GM12878 (cell line): ENCODE results near the gene ACYP2. TPM values are rescaled to one million over a fixed set of nuclear protein-coding genes. Genes with fewer than 3 reads are reported as not detected.

Experiments
- BCL3 ChIP-seq: IDR thresholded peaks from 2 replicates; pipeline ENCODE4 v1.6.1; 2011; ENCODE audit warnings: borderline replicate concordance, low read depth, mild to moderate bottlenecking, moderate library complexity, low read length; ENCODE audit not compliant: insufficient read depth, poor library complexity, severe bottlenecking
- EED ChIP-seq: sonication (generic); IDR thresholded peaks from 2 replicates; pipeline ENCODE4 v1.6.1; 2016; ENCODE audit warnings: antibody characterized with exemption, low read depth
- EGR1 ChIP-seq, 2 experiments: IDR thresholded peaks; 1 replicate in 1 of 2; 2 replicates in 1 of 2; pipeline ENCODE4 v1.6.1; 2011 to 2012; ENCODE audit warnings: low read depth in 2 of 2, low read length in 2 of 2, borderline replicate concordance in 1 of 2, mild to moderate bottlenecking in 1 of 2, moderate library complexity in 1 of 2
- ETV6 ChIP-seq, 2 experiments: fragments of 450-650 bp in 1 of 2; IDR thresholded peaks in 1 of 2; conservative IDR thresholded peaks in 1 of 2; 2 replicates each; pipeline ENCODE4 v1.6.1; 2014; ENCODE audit warnings: antibody characterized with exemption in 1 of 2, borderline replicate concordance in 1 of 2, low read depth in 1 of 2, mild to moderate bottlenecking in 1 of 2, moderate library complexity in 1 of 2
- HDGF ChIP-seq: fragments of 450-650 bp; IDR thresholded peaks from 2 replicates; pipeline ENCODE4 v1.6.1; 2016; ENCODE audit warnings: antibody characterized with exemption
- KLF5 ChIP-seq: fragments of 450-650 bp; IDR thresholded peaks from 2 replicates; pipeline ENCODE4 v1.6.1; 2014; ENCODE audit warnings: mild to moderate bottlenecking; ENCODE audit not compliant: partially characterized antibody
- NFXL1 ChIP-seq: fragments of 450-650 bp; IDR thresholded peaks from 2 replicates; pipeline ENCODE4 v1.6.1; 2017; ENCODE audit warnings: antibody characterized with exemption, mild to moderate bottlenecking, borderline replicate concordance
- PBX3 ChIP-seq: IDR thresholded peaks from 2 replicates; pipeline ENCODE4 v1.6.1; 2011; ENCODE audit warnings: mild to moderate bottlenecking, low read depth, low read length, moderate library complexity; ENCODE audit not compliant: insufficient replicate concordance
- POLR2A ChIP-seq: IDR thresholded peaks from 2 replicates; pipeline ENCODE4 v1.6.1; 2011; ENCODE audit warnings: low read depth, mild to moderate bottlenecking, low read length
- RAD21 ChIP-seq: IDR thresholded peaks from 2 replicates; pipeline ENCODE4 v1.6.1; 2011; ENCODE audit warnings: mild to moderate bottlenecking, low read depth, low read length, moderate library complexity; ENCODE audit not compliant: insufficient read depth
- RELA ChIP-seq: fragments of 450-650 bp; IDR thresholded peaks from 2 replicates; pipeline ENCODE4 v1.8.0; 2014; ENCODE audit warnings: borderline replicate concordance; ENCODE audit not compliant: partially characterized antibody
- SIN3A ChIP-seq: IDR thresholded peaks from 2 replicates; pipeline ENCODE4 v1.6.1; 2012; ENCODE audit warnings: low read depth, low read length, improper control_type of control experiment
- SUZ12 ChIP-seq: fragments of 200-600 bp; sonication (generic); IDR thresholded peaks from one replicate; pipeline ENCODE4 v1.6.1; 2018; ENCODE audit warnings: antibody characterized with exemption, mild to moderate bottlenecking; ENCODE audit not compliant: unreplicated experiment
- ZNF207 ChIP-seq: fragments of 450-650 bp; IDR thresholded peaks from 2 replicates; pipeline ENCODE4 v1.6.1; 2014; ENCODE audit warnings: antibody characterized with exemption, mild to moderate bottlenecking, borderline replicate concordance
- ZZZ3 ChIP-seq: IDR thresholded peaks from 2 replicates; pipeline ENCODE4 v1.6.1; 2011; ENCODE audit warnings: low read depth; ENCODE audit not compliant: control insufficient read depth, insufficient read length
- polyA plus RNA-seq, 11 experiments: library from polyadenylated mRNA; depleted of rRNA in 4 of 11; unstranded in 6 of 11; stranded (reverse) in 5 of 11; fragments of >200 nt; fragmentation: Nextera tagmentation in 4 of 11; fragmentation: Illumina TruSeq in 1 of 11; extraction: Ambion mirVana in 4 of 11; extraction: Trizol in 1 of 11; gene quantifications; 1 replicate in 1 of 11; 2 replicates in 10 of 11; pipeline versions ENCODE4 v1.2.1 to v1.2.3, GENCODE V29; 2011 to 2016; ENCODE audit warnings: inconsistent platforms in 2 of 11, missing spikeins in 2 of 11, low read depth in 1 of 11
- total RNA-seq, 4 experiments: library from RNA; depleted of rRNA in 3 of 4; stranded (reverse); fragments of >200 nt in 3 of 4; fragmentation: Illumina TruSeq in 1 of 4; extraction: Trizol in 1 of 4; gene quantifications; 2 replicates each; pipeline versions ENCODE4 v1.2.1 to v1.2.3, GENCODE V29; 2013 to 2021
- TF ChIP-seq, protein P1 (sequence below): fragments of 450-650 bp; formaldehyde crosslinking; IDR thresholded peaks from 2 replicates; pipeline ENCODE4 v1.5.0; 2022; ENCODE audit warnings: mild to moderate bottlenecking, missing genetic modification characterization
- TF ChIP-seq, protein P2 (sequence below), 3 experiments: IDR thresholded peaks in 2 of 3; conservative IDR thresholded peaks in 1 of 3; 2 replicates each; pipeline ENCODE4 v1.5.1; 2011; ENCODE audit warnings: low read depth in 3 of 3, low read length in 3 of 3, mild to moderate bottlenecking in 3 of 3, control low read depth in 2 of 3, moderate library complexity in 2 of 3, inconsistent platforms in 1 of 3, mixed read lengths in 1 of 3; ENCODE audit not compliant: control insufficient read depth in 2 of 3, insufficient read depth in 1 of 3; ENCODE audit errors: extremely low read depth in 1 of 3

The ACYP2 gene
- total and polyA plus RNA-seq, 10 of the 15 experiments (the other 5 are each of a cell fraction or from before 2014, with no cell fraction given): 4.2 to 16.3 (median 9.0) TPM

GRCh38 chr2:54115284-54116137 is at the start of gene ACYP2 (continued):
- TF ChIP-seq RAD21 (no peak), EED (peak; percentile 80), EGR1 (IDR thresholded peaks at IDR 0.05; ENCODE audit: borderline replicate concordance in 1 of 2, low read depth in 2 of 2, low read length in 2 of 2) (no peak), BCL3 (peak; percentile 11), RELA (peak; percentile 39), PBX3 (peak; percentile 38), SUZ12 (no peak), HDGF (peak; percentile 94), KLF5 (peak; percentile 32), ETV6 (conservative IDR thresholded peaks at IDR 0.05 in 1 of 2, IDR thresholded peaks at IDR 0.05 in 1 of 2; ENCODE audit: borderline replicate concordance in 1 of 2, low read depth in 1 of 2) (peak in 1 of 2 experiments; percentile 42; a peak in 1 of 4 replicates), POLR2A (peak; percentile 98), SIN3A (no peak), ZZZ3 (no peak), ZNF207 (peak; percentile 77; the same call in 1 of the 2 replicates), NFXL1 (no peak)
- TF ChIP-seq, protein P1, sequence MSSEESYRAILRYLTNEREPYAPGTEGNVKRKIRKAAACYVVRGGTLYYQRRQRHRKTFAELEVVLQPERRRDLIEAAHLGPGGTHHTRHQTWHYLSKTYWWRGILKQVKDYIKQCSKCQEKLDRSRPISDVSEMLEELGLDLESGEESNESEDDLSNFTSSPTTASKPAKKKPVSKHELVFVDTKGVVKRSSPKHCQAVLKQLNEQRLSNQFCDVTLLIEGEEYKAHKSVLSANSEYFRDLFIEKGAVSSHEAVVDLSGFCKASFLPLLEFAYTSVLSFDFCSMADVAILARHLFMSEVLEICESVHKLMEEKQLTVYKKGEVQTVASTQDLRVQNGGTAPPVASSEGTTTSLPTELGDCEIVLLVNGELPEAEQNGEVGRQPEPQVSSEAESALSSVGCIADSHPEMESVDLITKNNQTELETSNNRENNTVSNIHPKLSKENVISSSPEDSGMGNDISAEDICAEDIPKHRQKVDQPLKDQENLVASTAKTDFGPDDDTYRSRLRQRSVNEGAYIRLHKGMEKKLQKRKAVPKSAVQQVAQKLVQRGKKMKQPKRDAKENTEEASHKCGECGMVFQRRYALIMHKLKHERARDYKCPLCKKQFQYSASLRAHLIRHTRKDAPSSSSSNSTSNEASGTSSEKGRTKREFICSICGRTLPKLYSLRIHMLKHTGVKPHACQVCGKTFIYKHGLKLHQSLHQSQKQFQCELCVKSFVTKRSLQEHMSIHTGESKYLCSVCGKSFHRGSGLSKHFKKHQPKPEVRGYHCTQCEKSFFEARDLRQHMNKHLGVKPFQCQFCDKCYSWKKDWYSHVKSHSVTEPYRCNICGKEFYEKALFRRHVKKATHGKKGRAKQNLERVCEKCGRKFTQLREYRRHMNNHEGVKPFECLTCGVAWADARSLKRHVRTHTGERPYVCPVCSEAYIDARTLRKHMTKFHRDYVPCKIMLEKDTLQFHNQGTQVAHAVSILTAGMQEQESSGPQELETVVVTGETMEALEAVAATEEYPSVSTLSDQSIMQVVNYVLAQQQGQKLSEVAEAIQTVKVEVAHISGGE: no peak
- TF ChIP-seq, protein P2, sequence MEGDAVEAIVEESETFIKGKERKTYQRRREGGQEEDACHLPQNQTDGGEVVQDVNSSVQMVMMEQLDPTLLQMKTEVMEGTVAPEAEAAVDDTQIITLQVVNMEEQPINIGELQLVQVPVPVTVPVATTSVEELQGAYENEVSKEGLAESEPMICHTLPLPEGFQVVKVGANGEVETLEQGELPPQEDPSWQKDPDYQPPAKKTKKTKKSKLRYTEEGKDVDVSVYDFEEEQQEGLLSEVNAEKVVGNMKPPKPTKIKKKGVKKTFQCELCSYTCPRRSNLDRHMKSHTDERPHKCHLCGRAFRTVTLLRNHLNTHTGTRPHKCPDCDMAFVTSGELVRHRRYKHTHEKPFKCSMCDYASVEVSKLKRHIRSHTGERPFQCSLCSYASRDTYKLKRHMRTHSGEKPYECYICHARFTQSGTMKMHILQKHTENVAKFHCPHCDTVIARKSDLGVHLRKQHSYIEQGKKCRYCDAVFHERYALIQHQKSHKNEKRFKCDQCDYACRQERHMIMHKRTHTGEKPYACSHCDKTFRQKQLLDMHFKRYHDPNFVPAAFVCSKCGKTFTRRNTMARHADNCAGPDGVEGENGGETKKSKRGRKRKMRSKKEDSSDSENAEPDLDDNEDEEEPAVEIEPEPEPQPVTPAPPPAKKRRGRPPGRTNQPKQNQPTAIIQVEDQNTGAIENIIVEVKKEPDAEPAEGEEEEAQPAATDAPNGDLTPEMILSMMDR (IDR thresholded peaks at IDR 0.05 in 2 of 3, conservative IDR thresholded peaks at IDR 0.05 in 1 of 3; ENCODE audit: control insufficient read depth in 2 of 3, extremely low read depth in 1 of 3, insufficient read depth in 1 of 3, low read depth in 3 of 3, low read length in 3 of 3): 0 out of 6 replicates have a peak, but pooled peaks of 1 of the 3 experiments have one; percentile 4
